Cardiac septum (tissue), 1 donor: ENCODE results near the gene CDPF1. TPM values are rescaled to one million over a fixed set of nuclear protein-coding genes. Genes with fewer than 3 reads are reported as not detected.

ENCODE experiments used
- DNase-seq: peaks from one replicate; pipeline ENCODE4 v3.0.0-alpha.2; 2020; ENCODE audit warnings: low spot score
- intact Hi-C: fragments of 100-400 bp; cut with DNase I; formaldehyde crosslinking; loops from one replicate; pipeline ENCODE4 v1.14.0; 2022
- total RNA-seq: library from RNA; stranded (reverse); fragmentation: NEBNext Ultra II Directional; extraction: Animal tissue kit (Norgen Biotek cat#: 25700); gene quantifications from one replicate; pipeline ENCODE4 v1.2.1, GENCODE V29; 2021
- donor health status: DM: no; HTN: no; CAD: no.

The CDPF1 gene
- total RNA-seq, 1 donor from 2014 or later, result 7.6 TPM

- intact Hi-C loops, result no loop called here
- DNase-seq, result no peak
Observed at GRCh38 chr22:46238541-46238940, 11.6 kb downstream of the CDPF1 start.

GRCh38 chr22:46237453-46238124 is 12.5 kb downstream of the CDPF1 start:
- no peak for DNase-seq
- intact Hi-C loops, result no loop called here

- intact Hi-C loops, result no loop called here
- no peak for DNase-seq
Observed at GRCh38 chr22:46234969-46235368, 15.1 kb downstream of the CDPF1 start.

- intact Hi-C loops, result no loop called here
- peak; percentile 88 for DNase-seq
Observed at GRCh38 chr22:46233231-46233630, 16.9 kb downstream of the CDPF1 start.

GRCh38 chr22:46230262-46230901 is 19.7 kb downstream of the CDPF1 start:
- intact Hi-C loops, result no loop called here
- no peak for DNase-seq

- intact Hi-C loops, result no loop called here
- DNase-seq, result no peak
Observed at GRCh38 chr22:46229701-46230100, 20.4 kb downstream of the CDPF1 start.

GRCh38 chr22:46226577-46226976 is 23.5 kb downstream of the CDPF1 start:
- DNase-seq, result no peak
- intact Hi-C loops, result no loop called here

- DNase-seq, result no peak
- intact Hi-C loops, result no loop called here
Observed at GRCh38 chr22:46225631-46226030, 24.5 kb downstream of the CDPF1 start.

- DNase-seq, result no peak
- intact Hi-C loops, result no loop called here
Observed at GRCh38 chr22:46224898-46225290, 25.2 kb downstream of the CDPF1 start.

- no peak for DNase-seq
- intact Hi-C loops, result no loop called here
Observed at GRCh38 chr22:46224044-46224897, 25.8 kb downstream of the CDPF1 start.

GRCh38 chr22:46220921-46221320 is 29.2 kb downstream of the CDPF1 start:
- no peak for DNase-seq
- intact Hi-C loops, result no loop called here

- DNase-seq, result no peak
- intact Hi-C loops, result no loop called here
Observed at GRCh38 chr22:46219636-46220035, 30.5 kb downstream of the CDPF1 start.

GRCh38 chr22:46214616-46215015 is 35.5 kb downstream of the CDPF1 start:
- intact Hi-C loops, result no loop called here
- no peak for DNase-seq

GRCh38 chr22:46214149-46214548 is 35.9 kb downstream of the CDPF1 start:
- intact Hi-C loops, result no loop called here

GRCh38 chr22:46213052-46213451 is 37.0 kb downstream of the CDPF1 start:
- no peak for DNase-seq
- intact Hi-C loops, result no loop called here

More at GRCh38 chr22:46214149-46214548, 35.9 kb downstream of the CDPF1 start:
- DNase-seq, result no peak

GRCh38 chr22:46212195-46212594 is 37.9 kb downstream of the CDPF1 start:
- no peak for DNase-seq
- intact Hi-C loops, result no loop called here

- intact Hi-C loops, result no loop called here
- DNase-seq, result no peak
Observed at GRCh38 chr22:46209262-46209661, 40.8 kb downstream of the CDPF1 start.

GRCh38 chr22:46203601-46203980 is 46.5 kb downstream of the CDPF1 start:
- intact Hi-C loops, result no loop called here
- no peak for DNase-seq

- intact Hi-C loops, result no loop called here
- DNase-seq, result no peak
Observed at GRCh38 chr22:46202897-46203600, 47.0 kb downstream of the CDPF1 start.
